ENCODE data around the gene PHLPP1.

GRCh38 chr18:63000839-63001238, 285.5 kb downstream of the PHLPP1 start:
- TF ChIP-seq POLR2A (IDR thresholded peaks at IDR 0.05; ENCODE audit: low read length) (no peak), GATA1 (IDR thresholded peaks at IDR 0.05; ENCODE audit: low read depth, low read length) (no peak)
